Measurements from ENCODE around the gene SUN1.
"Not testable (repeated sequence)": the region's sequence is repeated elsewhere in the genome, so short reads cannot be mapped to it uniquely, and the experiment has no call there.

The SUN1 gene

GRCh38 chr7:787332-788240, 44.7 kb upstream of the SUN1 start:
- no peak for DNase-seq (ENCODE audit: extremely low read depth, low read depth)
- TF ChIP-seq, protein P1, sequence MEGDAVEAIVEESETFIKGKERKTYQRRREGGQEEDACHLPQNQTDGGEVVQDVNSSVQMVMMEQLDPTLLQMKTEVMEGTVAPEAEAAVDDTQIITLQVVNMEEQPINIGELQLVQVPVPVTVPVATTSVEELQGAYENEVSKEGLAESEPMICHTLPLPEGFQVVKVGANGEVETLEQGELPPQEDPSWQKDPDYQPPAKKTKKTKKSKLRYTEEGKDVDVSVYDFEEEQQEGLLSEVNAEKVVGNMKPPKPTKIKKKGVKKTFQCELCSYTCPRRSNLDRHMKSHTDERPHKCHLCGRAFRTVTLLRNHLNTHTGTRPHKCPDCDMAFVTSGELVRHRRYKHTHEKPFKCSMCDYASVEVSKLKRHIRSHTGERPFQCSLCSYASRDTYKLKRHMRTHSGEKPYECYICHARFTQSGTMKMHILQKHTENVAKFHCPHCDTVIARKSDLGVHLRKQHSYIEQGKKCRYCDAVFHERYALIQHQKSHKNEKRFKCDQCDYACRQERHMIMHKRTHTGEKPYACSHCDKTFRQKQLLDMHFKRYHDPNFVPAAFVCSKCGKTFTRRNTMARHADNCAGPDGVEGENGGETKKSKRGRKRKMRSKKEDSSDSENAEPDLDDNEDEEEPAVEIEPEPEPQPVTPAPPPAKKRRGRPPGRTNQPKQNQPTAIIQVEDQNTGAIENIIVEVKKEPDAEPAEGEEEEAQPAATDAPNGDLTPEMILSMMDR (IDR thresholded peaks at IDR 0.05; ENCODE audit: low read depth, low read length, missing control alignments), result no peak
- no peak overlapping the region for H3K4me3 ChIP-seq (replicated peaks; ENCODE audit: low read depth, low read length)

GRCh38 chr7:791519-791918, 40.8 kb upstream of the SUN1 start:
- DNase-seq (ENCODE audit: extremely low read depth, low read depth), result no peak
- H3K4me3 ChIP-seq (replicated peaks; ENCODE audit: low read depth, low read length), result no peak overlapping the region
- TF ChIP-seq, protein P1 (IDR thresholded peaks at IDR 0.05; ENCODE audit: low read depth, low read length, missing control alignments), result no peak

- H3K4me3 ChIP-seq (replicated peaks; ENCODE audit: low read depth, low read length), result no peak overlapping the region
- DNase-seq (ENCODE audit: extremely low read depth, low read depth), result no peak
- TF ChIP-seq, protein P1 (IDR thresholded peaks at IDR 0.05; ENCODE audit: low read depth, low read length, missing control alignments), result no peak
Observed at GRCh38 chr7:794207-794606, 38.1 kb upstream of the SUN1 start.

DNA sequence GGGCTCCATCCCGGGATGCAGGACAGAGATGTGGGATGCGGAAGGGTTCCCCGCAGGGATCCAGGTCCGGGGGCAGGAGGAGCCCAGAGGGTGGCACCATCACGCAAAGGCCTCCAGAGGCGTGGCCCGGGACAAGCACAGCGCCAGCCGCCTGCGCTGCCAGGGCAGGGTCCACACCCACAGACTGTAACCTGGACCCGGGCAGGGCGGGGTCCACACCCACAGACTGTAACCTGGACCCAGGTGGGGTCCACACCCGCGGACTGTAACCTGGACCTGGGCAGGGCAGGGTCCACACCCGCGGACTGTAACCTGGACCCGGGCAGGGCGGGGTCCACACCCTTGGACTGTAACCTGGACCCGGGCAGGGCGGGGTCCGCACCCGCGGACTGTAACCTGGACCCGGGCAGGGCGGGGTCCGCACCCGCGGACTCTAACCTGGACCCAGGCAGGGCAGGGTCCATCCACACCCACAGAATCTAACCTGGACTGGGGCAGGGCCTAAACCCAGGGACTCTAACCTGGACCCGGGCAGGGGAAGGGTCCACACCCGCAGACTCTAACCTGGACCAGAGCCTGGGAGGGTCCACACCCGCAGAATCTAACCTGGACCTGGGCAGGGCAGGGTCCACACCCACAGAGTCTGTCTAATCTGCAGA, 37.5 kb upstream of the SUN1 start:
- TF ChIP-seq, protein P1 (IDR thresholded peaks at IDR 0.05; ENCODE audit: low read depth, low read length, missing control alignments), result no peak
- DNase-seq (ENCODE audit: extremely low read depth, low read depth), result no peak
- H3K4me3 ChIP-seq (replicated peaks; ENCODE audit: low read depth, low read length), result no peak overlapping the region

DNA sequence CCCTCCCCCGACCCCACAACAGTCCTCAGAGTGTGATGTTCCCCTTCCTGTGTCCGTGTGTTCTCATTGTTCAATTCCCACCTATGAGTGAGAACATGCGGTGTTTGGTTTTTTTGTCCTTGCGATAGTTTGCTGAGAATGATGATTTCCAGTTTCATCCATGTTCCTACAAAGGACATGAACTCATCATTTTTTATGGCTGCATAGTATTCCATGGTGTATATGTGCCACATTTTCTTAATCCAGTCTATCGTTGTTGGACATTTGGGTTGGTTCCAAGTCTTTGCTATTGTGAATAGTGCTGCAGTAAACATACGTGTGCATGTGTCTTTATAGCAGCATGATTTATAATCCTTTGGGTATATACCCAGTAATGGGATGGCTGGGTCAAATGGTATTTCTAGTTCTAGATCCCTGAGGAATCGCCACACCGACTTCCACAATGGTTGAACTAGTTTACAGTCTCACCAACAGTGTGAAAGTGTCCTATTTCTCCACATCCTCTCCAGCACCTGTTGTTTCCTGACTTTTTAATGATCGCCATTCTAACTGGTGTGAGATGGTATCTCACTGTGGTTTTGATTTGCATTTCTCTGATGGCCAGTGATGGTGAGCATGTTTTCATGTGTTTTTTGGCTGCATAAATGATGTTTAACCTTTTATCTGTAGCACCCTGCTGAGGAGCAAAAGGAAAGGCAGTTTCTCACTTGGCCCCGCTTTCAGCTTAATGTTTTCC, 35.7 kb upstream of the SUN1 start:
- H3K4me3 ChIP-seq (replicated peaks; ENCODE audit: low read depth, low read length); DNase-seq (ENCODE audit: extremely low read depth, low read depth): not testable (repeated sequence)

GRCh38 chr7:798921-799470, 33.3 kb upstream of the SUN1 start:
- no peak overlapping the region for H3K4me3 ChIP-seq (replicated peaks; ENCODE audit: low read depth, low read length)
- TF ChIP-seq, protein P1 (IDR thresholded peaks at IDR 0.05; ENCODE audit: low read depth, low read length, missing control alignments), result no peak
- DNase-seq (ENCODE audit: extremely low read depth, low read depth), result no peak

Measured in HFF-Myc (cell line).